ENCODE results near the gene COBL.

The COBL gene

DNA sequence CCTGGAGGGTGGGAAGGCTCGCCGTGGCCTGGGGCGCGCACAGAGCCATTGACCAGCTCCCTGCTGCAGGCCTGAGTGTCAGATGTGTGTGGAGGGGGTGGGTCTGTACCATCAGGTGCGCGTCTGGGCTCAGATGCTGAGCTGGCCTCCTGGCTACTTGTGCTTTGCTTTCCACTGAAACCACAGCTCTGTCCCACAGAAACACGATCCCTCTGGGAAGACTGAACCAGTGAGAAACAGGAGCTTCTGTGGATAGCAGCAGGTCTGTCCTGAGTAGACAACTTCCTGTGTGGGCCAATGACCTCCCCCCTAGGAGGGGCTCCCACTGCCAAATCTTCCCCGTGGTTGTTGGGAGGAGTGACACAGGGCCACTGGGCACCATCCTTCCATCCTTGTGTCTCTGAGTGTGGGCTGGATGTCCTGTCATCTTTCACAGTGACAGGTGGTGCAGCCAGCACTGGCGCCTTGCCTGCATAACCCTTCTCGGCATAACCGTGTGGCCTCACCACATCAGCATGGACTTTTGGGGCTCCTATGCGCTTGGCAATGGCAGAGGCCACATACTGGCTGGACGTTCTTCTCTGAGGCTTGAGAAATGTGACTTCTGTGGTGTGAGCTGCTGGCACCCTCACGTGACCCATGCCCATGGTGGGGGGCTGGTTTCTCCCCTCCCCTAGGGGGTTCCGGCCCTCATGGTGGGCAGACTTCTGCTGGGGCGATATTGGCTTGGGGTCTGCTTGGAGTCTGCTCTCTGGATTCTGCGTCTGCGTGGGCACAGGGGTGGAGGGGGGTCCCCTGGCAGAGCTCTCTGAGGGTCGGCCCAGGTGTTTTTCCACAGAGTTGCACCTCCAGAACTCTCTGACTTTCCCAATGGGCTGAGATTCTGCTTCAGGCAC, 288.4 kb downstream of the COBL start:
- TF ChIP-seq, protein P1, sequence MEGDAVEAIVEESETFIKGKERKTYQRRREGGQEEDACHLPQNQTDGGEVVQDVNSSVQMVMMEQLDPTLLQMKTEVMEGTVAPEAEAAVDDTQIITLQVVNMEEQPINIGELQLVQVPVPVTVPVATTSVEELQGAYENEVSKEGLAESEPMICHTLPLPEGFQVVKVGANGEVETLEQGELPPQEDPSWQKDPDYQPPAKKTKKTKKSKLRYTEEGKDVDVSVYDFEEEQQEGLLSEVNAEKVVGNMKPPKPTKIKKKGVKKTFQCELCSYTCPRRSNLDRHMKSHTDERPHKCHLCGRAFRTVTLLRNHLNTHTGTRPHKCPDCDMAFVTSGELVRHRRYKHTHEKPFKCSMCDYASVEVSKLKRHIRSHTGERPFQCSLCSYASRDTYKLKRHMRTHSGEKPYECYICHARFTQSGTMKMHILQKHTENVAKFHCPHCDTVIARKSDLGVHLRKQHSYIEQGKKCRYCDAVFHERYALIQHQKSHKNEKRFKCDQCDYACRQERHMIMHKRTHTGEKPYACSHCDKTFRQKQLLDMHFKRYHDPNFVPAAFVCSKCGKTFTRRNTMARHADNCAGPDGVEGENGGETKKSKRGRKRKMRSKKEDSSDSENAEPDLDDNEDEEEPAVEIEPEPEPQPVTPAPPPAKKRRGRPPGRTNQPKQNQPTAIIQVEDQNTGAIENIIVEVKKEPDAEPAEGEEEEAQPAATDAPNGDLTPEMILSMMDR (IDR thresholded peaks at IDR 0.05), result no peak

DNA sequence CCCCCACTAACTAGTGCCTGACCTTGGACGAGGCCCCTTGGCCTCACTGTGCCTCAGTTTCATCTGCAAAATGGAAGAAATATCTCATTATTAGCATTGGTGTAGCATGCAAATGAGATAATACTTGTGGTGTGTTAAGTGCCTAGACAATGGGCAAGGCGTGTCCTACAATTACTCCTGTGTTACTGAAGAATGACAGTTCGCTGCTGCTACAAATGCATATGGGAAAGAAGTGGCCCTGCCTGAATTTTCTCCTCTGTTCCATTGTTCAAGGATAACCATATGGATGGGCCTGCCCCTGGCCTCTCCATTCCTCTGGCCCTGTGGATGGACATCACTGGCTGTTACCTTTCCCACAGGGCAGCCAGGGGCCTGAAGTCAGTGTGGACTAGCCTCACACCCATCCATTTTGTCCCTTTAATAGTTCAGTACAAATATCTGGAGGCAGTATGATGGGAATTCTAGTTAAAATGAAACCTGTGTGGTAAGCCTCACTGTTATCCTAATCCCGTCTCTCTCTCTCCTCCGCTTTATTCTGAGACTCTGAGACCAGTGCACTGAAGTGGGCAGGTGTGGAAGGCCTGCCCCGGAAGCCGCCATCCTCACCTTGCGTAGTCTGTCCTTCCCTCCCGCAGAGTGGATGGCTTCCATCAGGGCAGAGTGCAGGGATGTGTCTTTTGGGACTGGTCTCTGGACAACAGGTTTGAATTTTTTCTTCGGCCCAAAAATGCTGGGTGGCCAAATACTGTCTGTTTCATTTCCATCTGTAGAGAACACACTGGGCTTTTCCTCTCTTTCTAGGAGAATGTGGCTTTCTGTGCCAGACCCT, 289.3 kb downstream of the COBL start:
- TF ChIP-seq, protein P1 (IDR thresholded peaks at IDR 0.05), result no peak

DNA sequence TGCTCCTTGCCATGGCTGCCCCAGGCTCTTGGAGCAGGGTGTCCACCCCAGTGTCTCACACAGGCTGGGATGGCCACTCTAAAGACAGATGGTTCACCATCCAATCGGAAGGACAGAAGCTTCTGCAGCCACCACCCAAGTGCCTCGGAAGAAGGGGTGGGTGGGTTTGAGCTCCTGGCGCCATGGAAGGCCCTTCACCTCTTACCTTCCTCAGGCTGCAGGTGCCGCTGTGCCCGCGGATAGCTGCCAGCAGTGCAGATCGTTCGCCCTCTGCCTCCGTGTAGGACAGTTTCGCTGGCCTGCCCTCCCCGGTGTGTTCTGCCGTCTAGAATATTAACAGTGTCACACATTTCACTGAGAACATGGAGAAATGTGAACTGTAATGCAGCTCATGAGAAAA, 290.3 kb downstream of the COBL start:
- TF ChIP-seq, protein P1 (IDR thresholded peaks at IDR 0.05), result no peak

DNA sequence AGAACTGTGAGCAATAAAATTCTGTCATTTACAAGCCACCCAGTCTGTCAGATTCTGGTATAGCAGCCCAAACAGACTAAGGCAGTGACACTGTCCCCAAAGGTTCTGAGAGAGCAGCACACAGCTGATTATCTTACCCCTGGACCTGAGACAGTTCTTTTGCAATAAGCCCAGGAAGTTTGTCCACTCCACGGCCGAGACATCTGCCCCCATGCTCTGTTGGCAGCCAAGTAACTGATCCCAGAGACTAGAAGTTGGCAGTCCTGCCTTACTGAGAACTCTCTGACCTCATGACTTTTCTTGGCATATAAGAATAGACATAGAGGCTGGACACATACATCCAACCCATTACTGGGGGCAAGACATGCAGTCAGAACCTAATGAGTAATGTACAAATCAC, 290.9 kb downstream of the COBL start:
- TF ChIP-seq, protein P1 (IDR thresholded peaks at IDR 0.05), result no peak

DNA sequence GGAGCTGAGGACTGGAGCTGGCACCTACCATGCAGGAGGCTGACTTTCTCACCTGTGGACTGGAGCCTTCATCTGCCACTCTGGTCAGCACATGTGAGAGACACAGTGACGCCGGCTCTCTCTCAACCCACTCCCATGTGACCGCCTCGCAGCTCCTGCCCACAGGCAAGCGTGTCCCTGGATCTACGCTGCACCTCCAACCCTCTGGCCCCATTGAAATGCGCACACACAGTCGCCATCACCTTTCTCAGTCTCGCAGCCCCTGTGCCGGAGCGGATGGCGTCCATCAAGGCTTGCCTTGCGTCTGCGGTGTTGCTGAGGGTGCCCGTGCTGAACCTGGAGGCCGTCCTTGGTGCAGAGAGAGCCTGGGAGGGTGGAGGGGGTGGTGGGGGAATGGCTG, 291.7 kb downstream of the COBL start:
- TF ChIP-seq, protein P1 (IDR thresholded peaks at IDR 0.05), result no peak

DNA sequence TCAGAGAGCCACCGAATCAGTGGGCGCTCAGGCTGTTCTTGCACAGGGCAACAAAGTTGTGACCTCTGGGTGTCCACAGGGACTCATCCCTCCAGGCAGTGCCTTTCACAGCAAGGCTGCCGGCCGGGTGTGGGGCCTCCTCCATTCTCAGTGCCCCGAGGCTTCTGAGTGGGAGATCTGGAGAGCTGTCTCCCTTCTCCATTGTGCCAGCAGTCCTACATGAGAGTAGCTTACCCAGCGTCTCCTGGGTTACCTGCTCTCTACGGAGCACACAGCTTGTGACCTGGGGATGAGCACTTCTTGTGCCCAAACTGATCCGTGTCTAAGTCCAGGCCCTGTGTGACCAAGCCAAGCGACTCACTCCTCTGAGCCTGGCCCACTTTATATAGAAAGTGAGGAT, 293.1 kb downstream of the COBL start:
- TF ChIP-seq, protein P1 (IDR thresholded peaks at IDR 0.05), result no peak

DNA sequence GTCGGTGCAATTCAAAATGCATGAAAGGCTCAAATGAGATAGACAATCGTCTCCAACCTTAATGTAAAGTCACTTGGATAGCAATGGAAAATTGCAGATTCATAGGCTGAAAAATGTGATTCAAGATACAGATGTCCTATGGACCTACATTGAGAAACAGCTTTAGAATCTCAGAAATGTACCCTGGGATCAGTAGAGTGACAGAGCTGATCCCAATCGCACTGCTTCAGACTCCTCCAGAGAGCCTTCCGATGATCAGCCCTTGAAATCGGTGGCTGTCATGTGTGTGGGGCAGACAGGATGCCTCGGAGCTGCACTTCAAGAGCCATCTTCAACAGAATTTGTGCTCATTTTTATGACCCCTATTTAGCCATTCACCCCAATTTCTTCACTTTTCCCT, 293.8 kb downstream of the COBL start:
- TF ChIP-seq, protein P1 (IDR thresholded peaks at IDR 0.05), result no peak

All from LNCAP (cell line).